ENCODE measurements around the gene L3HYPDH.

Gene L3HYPDH

DNA sequence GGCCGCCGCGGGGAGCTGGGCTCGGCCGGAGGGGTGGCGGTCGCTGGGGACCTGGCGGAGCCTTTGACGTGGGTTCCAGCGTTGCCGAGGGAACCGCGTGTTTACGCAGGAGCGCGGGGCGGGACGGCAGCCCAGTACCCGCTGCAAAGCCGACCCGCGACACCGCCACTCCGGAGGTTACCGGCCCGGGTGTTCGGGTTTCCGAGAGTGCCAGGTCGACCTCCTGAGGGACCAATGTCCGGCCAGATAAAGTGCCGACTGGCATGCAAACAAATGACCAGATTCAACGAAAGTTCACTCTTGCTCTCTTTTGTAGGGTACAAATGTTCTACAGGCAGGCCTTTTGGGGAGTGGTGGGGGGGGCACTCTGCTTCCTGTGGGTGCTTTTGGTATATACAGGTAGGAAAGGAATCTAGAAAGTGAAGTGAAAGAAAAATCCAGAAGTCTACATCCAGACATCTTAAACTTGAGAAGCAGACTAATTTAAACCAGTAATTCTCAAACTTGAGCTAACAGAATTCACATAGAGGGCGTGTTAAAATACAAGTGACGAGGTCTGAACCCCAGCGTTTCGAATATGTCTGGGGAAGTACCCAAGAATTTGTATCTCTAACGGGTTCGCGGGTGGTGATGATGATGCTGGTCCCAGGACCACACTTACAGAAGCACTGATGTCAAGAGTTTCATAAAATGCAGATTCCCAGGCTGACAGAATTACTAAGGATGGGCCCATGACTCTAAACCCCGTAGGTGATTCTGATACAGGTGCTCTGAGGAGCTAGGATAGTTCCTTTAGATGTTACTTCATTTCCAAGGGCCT is 18.7 kb downstream of the L3HYPDH start, which contains the start of gene GPR135:
GPR135 (minus strand) TSS at position 65 of the 820 bp plus-strand sequence. CDS start 154 bp downstream, outside the sequence.
- no peak within 1 kb of the TSS for H3K27ac ChIP-seq
- TF ChIP-seq, protein P1, sequence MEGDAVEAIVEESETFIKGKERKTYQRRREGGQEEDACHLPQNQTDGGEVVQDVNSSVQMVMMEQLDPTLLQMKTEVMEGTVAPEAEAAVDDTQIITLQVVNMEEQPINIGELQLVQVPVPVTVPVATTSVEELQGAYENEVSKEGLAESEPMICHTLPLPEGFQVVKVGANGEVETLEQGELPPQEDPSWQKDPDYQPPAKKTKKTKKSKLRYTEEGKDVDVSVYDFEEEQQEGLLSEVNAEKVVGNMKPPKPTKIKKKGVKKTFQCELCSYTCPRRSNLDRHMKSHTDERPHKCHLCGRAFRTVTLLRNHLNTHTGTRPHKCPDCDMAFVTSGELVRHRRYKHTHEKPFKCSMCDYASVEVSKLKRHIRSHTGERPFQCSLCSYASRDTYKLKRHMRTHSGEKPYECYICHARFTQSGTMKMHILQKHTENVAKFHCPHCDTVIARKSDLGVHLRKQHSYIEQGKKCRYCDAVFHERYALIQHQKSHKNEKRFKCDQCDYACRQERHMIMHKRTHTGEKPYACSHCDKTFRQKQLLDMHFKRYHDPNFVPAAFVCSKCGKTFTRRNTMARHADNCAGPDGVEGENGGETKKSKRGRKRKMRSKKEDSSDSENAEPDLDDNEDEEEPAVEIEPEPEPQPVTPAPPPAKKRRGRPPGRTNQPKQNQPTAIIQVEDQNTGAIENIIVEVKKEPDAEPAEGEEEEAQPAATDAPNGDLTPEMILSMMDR (conservative IDR thresholded peaks at IDR 0.05; ENCODE audit: low read depth, low read length): no peak
- no peaks in the 10 kb centered on the region for H4K20me1 ChIP-seq (ENCODE audit: insufficient read depth)
- no peak within 1 kb of the TSS; the same call in 1 of the 2 replicates for H3K4me2 ChIP-seq
- H2AFZ ChIP-seq (ENCODE audit: low read depth): no peak within 1 kb of the TSS
- no peak within 1 kb of the TSS for H3K4me3 ChIP-seq (IDR thresholded peaks at IDR 0.05; ENCODE audit: insufficient read depth, low read depth, low read length)
- H3K27me3 ChIP-seq (ENCODE audit: insufficient read depth, low read depth): no peaks in the 10 kb centered on the region
- no peaks in the 10 kb centered on the region for H3K36me3 ChIP-seq (ENCODE audit: insufficient read depth)
- H3K9ac ChIP-seq: no peak within 1 kb of the TSS
- H3K79me2 ChIP-seq (ENCODE audit: insufficient read depth, low read depth): no peaks in the 10 kb centered on the region
- no peaks in the 10 kb centered on the region for H3K4me1 ChIP-seq (ENCODE audit: low read depth, poor library complexity, severe bottlenecking)

GRCh38 chr14:59464486-59465315 is 19.5 kb downstream of the L3HYPDH start:
- no peak overlapping the region for H3K4me3 ChIP-seq (IDR thresholded peaks at IDR 0.05; ENCODE audit: insufficient read depth, low read depth, low read length)
- H3K36me3 ChIP-seq (ENCODE audit: insufficient read depth): no peaks in the 10 kb centered on the region
- no peak overlapping the region for H2AFZ ChIP-seq (ENCODE audit: low read depth)
- TF ChIP-seq, protein P1 (conservative IDR thresholded peaks at IDR 0.05; ENCODE audit: low read depth, low read length): no peak
- no peak overlapping the region; the same call in 1 of the 2 replicates for H3K4me2 ChIP-seq
- H3K9ac ChIP-seq: no peak overlapping the region
- H3K27me3 ChIP-seq (ENCODE audit: insufficient read depth, low read depth): no peaks in the 10 kb centered on the region
- no peaks in the 10 kb centered on the region for H3K4me1 ChIP-seq (ENCODE audit: low read depth, poor library complexity, severe bottlenecking)
- no peak overlapping the region for H3K27ac ChIP-seq
- H3K79me2 ChIP-seq (ENCODE audit: insufficient read depth, low read depth): no peaks in the 10 kb centered on the region
- no peaks in the 10 kb centered on the region for H4K20me1 ChIP-seq (ENCODE audit: insufficient read depth)

DNA sequence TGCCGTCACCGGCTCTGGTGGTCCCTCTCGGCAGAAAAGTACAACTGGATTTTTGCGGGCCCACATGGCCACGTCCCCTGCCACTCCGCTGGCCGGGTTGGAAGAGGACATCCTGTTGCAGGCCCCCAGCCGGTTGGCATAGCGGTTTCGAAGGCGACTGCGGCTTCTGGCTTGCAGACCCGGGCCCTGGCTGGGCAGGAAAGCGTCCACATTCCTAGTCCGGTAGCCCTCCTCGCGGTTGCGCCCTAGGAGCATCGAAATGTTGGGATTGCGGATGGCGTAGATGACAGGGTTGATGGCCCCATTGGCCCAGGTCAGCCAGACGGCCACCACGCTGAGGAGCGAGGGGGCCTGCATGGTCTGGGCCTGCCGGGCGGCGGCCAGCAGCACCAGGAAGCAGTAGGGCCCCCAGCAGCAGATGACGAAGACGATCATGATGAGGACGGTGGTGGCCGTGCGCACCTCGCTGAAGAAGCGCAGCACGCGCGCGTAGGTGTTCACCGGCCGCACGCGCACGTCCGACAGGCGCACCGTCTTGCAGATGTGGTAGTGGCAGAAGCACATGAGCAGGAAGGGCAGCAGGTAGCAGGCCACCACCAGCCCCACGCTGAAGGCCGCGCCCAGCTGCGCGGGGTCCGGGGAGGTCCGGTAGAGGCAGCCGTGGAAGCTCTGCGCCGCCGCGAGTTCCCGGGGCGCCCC is 20.3 kb downstream of the L3HYPDH start:
- TF ChIP-seq, protein P1 (conservative IDR thresholded peaks at IDR 0.05; ENCODE audit: low read depth, low read length): no peak
- Histone ChIP-seq H3K27me3 (ENCODE audit: insufficient read depth, low read depth) (no peaks in the 10 kb centered on the region), H3K9ac (no peak overlapping the region), H3K36me3 (ENCODE audit: insufficient read depth) (no peaks in the 10 kb centered on the region), H3K4me1 (ENCODE audit: low read depth, poor library complexity, severe bottlenecking) (no peaks in the 10 kb centered on the region), H3K79me2 (ENCODE audit: insufficient read depth, low read depth) (no peaks in the 10 kb centered on the region), H4K20me1 (ENCODE audit: insufficient read depth) (no peaks in the 10 kb centered on the region), H3K4me3 (IDR thresholded peaks at IDR 0.05; ENCODE audit: insufficient read depth, low read depth, low read length) (no peak overlapping the region), H3K27ac (no peak overlapping the region), H2AFZ (ENCODE audit: low read depth) (no peak overlapping the region), H3K4me2 (no peak overlapping the region)

DNA sequence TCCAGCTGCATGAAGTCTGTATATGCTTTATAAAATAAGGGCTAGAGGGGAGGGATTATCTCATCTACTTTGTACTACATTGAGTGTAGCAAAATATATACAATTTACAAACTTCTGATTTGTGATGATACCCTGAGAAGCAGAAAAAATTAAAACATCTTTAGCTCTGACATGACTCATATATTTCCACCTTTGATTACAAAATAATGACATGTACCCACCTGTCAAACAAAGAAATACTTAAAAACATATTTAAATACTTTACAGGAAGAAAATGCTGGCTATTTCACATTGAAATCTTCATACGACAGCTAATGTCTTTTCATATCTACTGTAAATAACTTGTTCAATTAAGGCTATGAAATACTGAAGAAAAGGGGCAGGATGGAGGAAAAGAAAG is 22.3 kb downstream of the L3HYPDH start:
- Histone ChIP-seq H3K79me2 (ENCODE audit: insufficient read depth, low read depth) (no peaks in the 10 kb centered on the region), H4K20me1 (ENCODE audit: insufficient read depth) (no peaks in the 10 kb centered on the region), H3K4me1 (ENCODE audit: low read depth, poor library complexity, severe bottlenecking) (no peaks in the 10 kb centered on the region), H2AFZ (ENCODE audit: low read depth) (no peak overlapping the region), H3K4me3 (IDR thresholded peaks at IDR 0.05; ENCODE audit: insufficient read depth, low read depth, low read length) (no peak overlapping the region), H3K27ac (no peak overlapping the region), H3K9ac (no peak overlapping the region), H3K4me2 (no peak overlapping the region), H3K27me3 (ENCODE audit: insufficient read depth, low read depth) (no peaks in the 10 kb centered on the region), H3K36me3 (ENCODE audit: insufficient read depth) (no peaks in the 10 kb centered on the region)
- TF ChIP-seq, protein P1 (conservative IDR thresholded peaks at IDR 0.05; ENCODE audit: low read depth, low read length): no peak
